HepG2 (cell line): ENCODE measurements around the gene SMC6. TPM values are rescaled to one million over a fixed set of nuclear protein-coding genes. Genes with fewer than 3 reads are reported as not detected.

Experiments
- CBFB ChIP-seq: sonication (generic); formaldehyde crosslinking; IDR thresholded peaks from 2 replicates; pipeline ENCODE4 v1.4.0; 2020; ENCODE audit warnings: missing genetic modification reagents
- JARID2 ChIP-seq: sonication (generic); formaldehyde crosslinking; IDR thresholded peaks from 2 replicates; pipeline ENCODE4 v1.8.1; 2023; ENCODE audit warnings: missing genetic modification reagents, inconsistent platforms; ENCODE audit not compliant: insufficient replicate concordance
- KAT8 ChIP-seq: IDR thresholded peaks from 2 replicates; pipeline ENCODE4 v1.6.1; 2016; ENCODE audit warnings: missing genetic modification reagents, missing compliant biosample characterization
- KDM5B ChIP-seq: sonication (generic); formaldehyde crosslinking; IDR thresholded peaks from 2 replicates; pipeline ENCODE4 v1.4.0; 2020; ENCODE audit warnings: missing genetic modification reagents, mild to moderate bottlenecking, borderline replicate concordance
- KLF15 ChIP-seq: sonication (generic); formaldehyde crosslinking; IDR thresholded peaks from 2 replicates; pipeline ENCODE4 v1.8.1; 2023; ENCODE audit warnings: borderline replicate concordance, mild to moderate bottlenecking, inconsistent platforms, missing genetic modification reagents, mixed read lengths
- KMT2B ChIP-seq: IDR thresholded peaks from 2 replicates; pipeline ENCODE4 v1.6.1; 2016; ENCODE audit warnings: missing genetic modification reagents, missing compliant biosample characterization
- MIXL1 ChIP-seq: IDR thresholded peaks from 2 replicates; pipeline ENCODE4 v1.6.1; 2016
- NFATC3 ChIP-seq: sonication (generic); formaldehyde crosslinking; IDR thresholded peaks from 2 replicates; pipeline ENCODE4 v1.5.1; 2020; ENCODE audit warnings: mild to moderate bottlenecking, missing genetic modification reagents
- NR0B2 ChIP-seq: sonication (generic); formaldehyde crosslinking; IDR thresholded peaks from 2 replicates; pipeline ENCODE4 v1.4.0; 2020; ENCODE audit warnings: mild to moderate bottlenecking, missing genetic modification reagents
- SALL1 ChIP-seq: sonication (generic); formaldehyde crosslinking; IDR thresholded peaks from 2 replicates; pipeline ENCODE4 v1.8.0; 2022; ENCODE audit warnings: mild to moderate bottlenecking, missing genetic modification reagents
- SRY ChIP-seq: sonication (generic); formaldehyde crosslinking; IDR thresholded peaks from 2 replicates; pipeline ENCODE4 v1.8.0; 2022; ENCODE audit warnings: mild to moderate bottlenecking, missing genetic modification reagents
- ZNF468 ChIP-seq: sonication (generic); formaldehyde crosslinking; IDR thresholded peaks from 2 replicates; pipeline ENCODE4 v1.8.0; 2022; ENCODE audit warnings: mild to moderate bottlenecking, moderate library complexity, missing genetic modification reagents
- polyA plus RNA-seq, 8 experiments: library from polyadenylated mRNA; depleted of rRNA in 3 of 8; stranded (reverse) in 7 of 8; unstranded in 1 of 8; fragments of >200 nt; fragmentation: Illumina TruSeq in 4 of 8; extraction: Trizol in 4 of 8; gene quantifications; 2 replicates each; pipeline versions ENCODE4 v1.2.1 to v1.2.3, GENCODE V29; 2011 to 2016; ENCODE audit warnings: low read depth in 4 of 8, missing spikeins in 1 of 8, mixed read lengths in 1 of 8; ENCODE audit not compliant: insufficient read depth in 1 of 8
- total RNA-seq, 5 experiments: library from RNA; depleted of rRNA; stranded (reverse); fragments of >200 nt; fragmentation: Illumina TruSeq; extraction: Trizol; gene quantifications; 2 replicates each; pipeline ENCODE4 v1.2.3, GENCODE V29; 2016; ENCODE audit warnings: low read depth in 1 of 5
- TF ChIP-seq, protein P1 (sequence below): sonication (generic); formaldehyde crosslinking; IDR thresholded peaks from 2 replicates; pipeline ENCODE4 v1.5.1; 2020; ENCODE audit warnings: missing genetic modification reagents, mild to moderate bottlenecking, borderline replicate concordance
- TF ChIP-seq, protein P2 (sequence below): sonication (generic); formaldehyde crosslinking; IDR thresholded peaks from 2 replicates; pipeline ENCODE4 v1.4.0; 2020; ENCODE audit warnings: missing genetic modification reagents, borderline replicate concordance
- TF ChIP-seq, protein P3 (sequence below): sonication (generic); formaldehyde crosslinking; IDR thresholded peaks from 2 replicates; pipeline ENCODE4 v1.5.1; 2020; ENCODE audit warnings: missing genetic modification reagents, mild to moderate bottlenecking, borderline replicate concordance
- TF ChIP-seq, protein P4 (sequence below): sonication (generic); formaldehyde crosslinking; IDR thresholded peaks from 2 replicates; pipeline ENCODE4 v1.5.0; 2020; ENCODE audit warnings: missing genetic modification reagents
- TF ChIP-seq, protein P5 (sequence below): sonication (generic); formaldehyde crosslinking; conservative IDR thresholded peaks from 2 replicates; pipeline ENCODE4 v1.8.0; 2022; ENCODE audit warnings: low read depth, missing genetic modification reagents

SMC6 gene
- total and polyA plus RNA-seq, 2 of the 13 experiments (the other 11 are each of a cell fraction or from before 2014, with no cell fraction given): 18.9 to 55.3 TPM

DNA sequence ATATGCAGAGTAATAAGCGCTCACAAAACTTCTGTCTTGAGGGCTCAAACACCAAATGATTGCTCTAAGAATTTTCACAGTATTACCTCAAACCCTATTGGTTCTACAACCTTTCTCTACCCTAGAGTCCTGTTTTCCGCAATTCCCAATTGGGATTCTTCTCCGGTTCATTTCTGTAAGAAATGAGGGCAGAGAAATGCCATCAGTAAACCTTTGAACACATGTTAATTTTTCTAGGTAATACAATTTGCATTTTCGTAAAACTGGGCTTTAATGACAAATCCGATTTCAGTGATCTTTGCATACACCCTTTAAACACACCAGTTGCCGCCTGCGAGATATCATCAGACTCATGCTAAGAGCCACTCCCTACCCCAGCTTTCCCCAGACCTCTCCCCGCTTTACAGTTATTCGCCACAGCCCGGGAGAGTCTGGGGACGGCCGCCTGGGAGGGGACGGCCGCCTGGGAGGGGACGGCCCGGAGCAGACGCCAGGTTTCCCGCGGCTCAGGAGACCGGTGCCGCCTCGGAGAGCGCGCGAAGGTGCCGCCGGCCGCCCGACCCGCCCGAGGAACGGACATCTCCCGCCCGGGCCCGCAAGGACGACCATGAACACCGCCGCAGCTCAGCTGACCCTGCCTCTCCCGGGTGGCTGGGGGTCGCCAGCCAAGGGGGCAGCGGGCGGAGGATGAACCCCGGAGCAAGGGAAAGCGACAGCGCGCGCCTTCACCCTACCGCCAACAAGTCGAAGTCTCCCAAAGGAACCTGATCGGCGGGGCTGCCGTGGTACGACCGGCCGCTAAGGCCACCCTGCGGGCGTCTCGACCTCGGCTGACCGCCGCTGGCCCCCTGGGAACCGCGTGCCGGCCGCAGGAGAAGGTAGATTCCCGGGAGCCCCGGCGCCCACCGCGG lies 463 bp downstream of the SMC6 start (continued):
- TF ChIP-seq, protein P1, sequence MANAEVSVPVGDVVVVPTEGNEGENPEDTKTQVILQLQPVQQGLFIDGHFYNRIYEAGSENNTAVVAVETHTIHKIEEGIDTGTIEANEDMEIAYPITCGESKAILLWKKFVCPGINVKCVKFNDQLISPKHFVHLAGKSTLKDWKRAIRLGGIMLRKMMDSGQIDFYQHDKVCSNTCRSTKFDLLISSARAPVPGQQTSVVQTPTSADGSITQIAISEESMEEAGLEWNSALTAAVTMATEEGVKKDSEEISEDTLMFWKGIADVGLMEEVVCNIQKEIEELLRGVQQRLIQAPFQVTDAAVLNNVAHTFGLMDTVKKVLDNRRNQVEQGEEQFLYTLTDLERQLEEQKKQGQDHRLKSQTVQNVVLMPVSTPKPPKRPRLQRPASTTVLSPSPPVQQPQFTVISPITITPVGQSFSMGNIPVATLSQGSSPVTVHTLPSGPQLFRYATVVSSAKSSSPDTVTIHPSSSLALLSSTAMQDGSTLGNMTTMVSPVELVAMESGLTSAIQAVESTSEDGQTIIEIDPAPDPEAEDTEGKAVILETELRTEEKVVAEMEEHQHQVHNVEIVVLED (CRISPR knock-in tag): peak; percentile 50
- TF ChIP-seq CBFB (CRISPR knock-in tag): peak; percentile 46
- peak; percentile 58 for TF ChIP-seq JARID2 (CRISPR knock-in tag)
- TF ChIP-seq NFATC3 (CRISPR knock-in tag): peak; percentile 35; the same call in 1 of the 2 replicates
- TF ChIP-seq SALL1 (CRISPR knock-in tag): peak; percentile 67
- TF ChIP-seq, protein P2, sequence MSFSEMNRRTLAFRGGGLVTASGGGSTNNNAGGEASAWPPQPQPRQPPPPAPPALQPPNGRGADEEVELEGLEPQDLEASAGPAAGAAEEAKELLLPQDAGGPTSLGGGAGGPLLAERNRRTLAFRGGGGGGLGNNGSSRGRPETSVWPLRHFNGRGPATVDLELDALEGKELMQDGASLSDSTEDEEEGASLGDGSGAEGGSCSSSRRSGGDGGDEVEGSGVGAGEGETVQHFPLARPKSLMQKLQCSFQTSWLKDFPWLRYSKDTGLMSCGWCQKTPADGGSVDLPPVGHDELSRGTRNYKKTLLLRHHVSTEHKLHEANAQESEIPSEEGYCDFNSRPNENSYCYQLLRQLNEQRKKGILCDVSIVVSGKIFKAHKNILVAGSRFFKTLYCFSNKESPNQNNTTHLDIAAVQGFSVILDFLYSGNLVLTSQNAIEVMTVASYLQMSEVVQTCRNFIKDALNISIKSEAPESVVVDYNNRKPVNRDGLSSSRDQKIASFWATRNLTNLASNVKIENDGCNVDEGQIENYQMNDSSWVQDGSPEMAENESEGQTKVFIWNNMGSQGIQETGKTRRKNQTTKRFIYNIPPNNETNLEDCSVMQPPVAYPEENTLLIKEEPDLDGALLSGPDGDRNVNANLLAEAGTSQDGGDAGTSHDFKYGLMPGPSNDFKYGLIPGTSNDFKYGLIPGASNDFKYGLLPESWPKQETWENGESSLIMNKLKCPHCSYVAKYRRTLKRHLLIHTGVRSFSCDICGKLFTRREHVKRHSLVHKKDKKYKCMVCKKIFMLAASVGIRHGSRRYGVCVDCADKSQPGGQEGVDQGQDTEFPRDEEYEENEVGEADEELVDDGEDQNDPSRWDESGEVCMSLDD (CRISPR knock-in tag): peak; percentile 30; the same call in 1 of the 2 replicates
- TF ChIP-seq ZNF468: 0 out of 2 replicates have a peak, but pooled peaks have one; percentile 57
- no peak for TF ChIP-seq MIXL1 (CRISPR knock-in tag)
- TF ChIP-seq, protein P3, sequence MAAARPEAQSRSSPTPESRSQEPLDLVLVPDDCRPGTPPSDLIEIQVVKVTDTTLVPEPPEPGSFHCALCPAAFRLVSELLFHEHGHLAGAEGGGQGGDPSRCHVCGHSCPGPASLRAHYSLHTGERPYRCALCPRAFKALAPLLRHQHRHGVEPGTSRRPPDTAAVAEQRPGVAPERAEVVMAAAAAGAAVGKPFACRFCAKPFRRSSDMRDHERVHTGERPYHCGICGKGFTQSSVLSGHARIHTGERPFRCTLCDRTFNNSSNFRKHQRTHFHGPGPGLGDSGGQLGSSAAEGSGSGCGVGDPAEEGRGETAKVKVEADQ: no peak
- TF ChIP-seq, protein P4, sequence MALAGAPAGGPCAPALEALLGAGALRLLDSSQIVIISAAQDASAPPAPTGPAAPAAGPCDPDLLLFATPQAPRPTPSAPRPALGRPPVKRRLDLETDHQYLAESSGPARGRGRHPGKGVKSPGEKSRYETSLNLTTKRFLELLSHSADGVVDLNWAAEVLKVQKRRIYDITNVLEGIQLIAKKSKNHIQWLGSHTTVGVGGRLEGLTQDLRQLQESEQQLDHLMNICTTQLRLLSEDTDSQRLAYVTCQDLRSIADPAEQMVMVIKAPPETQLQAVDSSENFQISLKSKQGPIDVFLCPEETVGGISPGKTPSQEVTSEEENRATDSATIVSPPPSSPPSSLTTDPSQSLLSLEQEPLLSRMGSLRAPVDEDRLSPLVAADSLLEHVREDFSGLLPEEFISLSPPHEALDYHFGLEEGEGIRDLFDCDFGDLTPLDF: peak; percentile 7; the same call in 1 of the 2 replicates
- no peak; the same call in 1 of the 2 replicates for TF ChIP-seq KMT2B
- TF ChIP-seq SRY (CRISPR knock-in tag): peak; percentile 87; the same call in 1 of the 2 replicates
- peak; percentile 72; the same call in 1 of the 2 replicates for TF ChIP-seq NR0B2 (CRISPR knock-in tag)
- no peak for TF ChIP-seq KAT8 (CRISPR knock-in tag)
- TF ChIP-seq, protein P5, sequence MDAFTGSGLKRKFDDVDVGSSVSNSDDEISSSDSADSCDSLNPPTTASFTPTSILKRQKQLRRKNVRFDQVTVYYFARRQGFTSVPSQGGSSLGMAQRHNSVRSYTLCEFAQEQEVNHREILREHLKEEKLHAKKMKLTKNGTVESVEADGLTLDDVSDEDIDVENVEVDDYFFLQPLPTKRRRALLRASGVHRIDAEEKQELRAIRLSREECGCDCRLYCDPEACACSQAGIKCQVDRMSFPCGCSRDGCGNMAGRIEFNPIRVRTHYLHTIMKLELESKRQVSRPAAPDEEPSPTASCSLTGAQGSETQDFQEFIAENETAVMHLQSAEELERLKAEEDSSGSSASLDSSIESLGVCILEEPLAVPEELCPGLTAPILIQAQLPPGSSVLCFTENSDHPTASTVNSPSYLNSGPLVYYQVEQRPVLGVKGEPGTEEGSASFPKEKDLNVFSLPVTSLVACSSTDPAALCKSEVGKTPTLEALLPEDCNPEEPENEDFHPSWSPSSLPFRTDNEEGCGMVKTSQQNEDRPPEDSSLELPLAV (CRISPR knock-in tag): peak; percentile 68; the same call in 1 of the 2 replicates
- TF ChIP-seq KLF15: peak; percentile 44; the same call in 1 of the 2 replicates
- peak; percentile 93 for TF ChIP-seq KDM5B (CRISPR knock-in tag)
